ENCODE data around the gene APBA2. TPM values are rescaled to one million over a fixed set of nuclear protein-coding genes. Genes with fewer than 3 reads are reported as not detected.
"Not testable (repeated sequence)": the region's sequence is repeated elsewhere in the genome, so short reads cannot be mapped to it uniquely, and the experiment has no call there.

Gene APBA2
- total RNA-seq, 5 donors from 2014 or later (not counting 1 experiment from before 2014, with no cell fraction given): 78.9 to 118 (median 94.9) TPM

DNA sequence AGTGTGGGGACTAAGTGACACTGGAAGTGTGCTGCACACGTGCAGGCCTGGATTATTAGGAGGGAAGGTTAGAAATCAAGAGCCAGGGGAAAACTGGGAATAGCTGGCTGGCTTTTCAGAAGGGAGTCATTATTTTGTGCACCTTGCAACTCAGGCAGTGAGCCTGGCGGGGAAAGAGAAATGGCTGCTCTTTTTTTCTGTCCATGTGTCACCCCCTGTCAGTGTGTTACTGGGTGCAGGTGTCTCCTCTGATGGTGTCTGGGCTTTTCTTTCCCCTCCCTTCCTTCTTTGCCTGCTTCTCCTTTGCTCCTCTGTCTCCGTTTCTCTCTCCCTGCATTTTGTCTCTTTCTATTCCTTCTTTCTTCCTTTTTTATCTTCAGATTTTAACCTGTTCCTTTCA lies 130.7 kb downstream of the APBA2 start:
- Mint-ChIP-seq H3K27me3 (no peaks in the 10 kb centered on the region), H3K4me1 (peaks cover 50 to 61% (median 56%) of the 10 kb centered on the region in 3 donors), H3K36me3 (peaks cover 23% of the 10 kb centered on the region), H3K9me3 (no peaks in the 10 kb centered on the region), H3K4me3 (no peak overlapping the region), H3K27ac (no peak overlapping the region)
- H3K4me1 ChIP-seq (ENCODE audit: control insufficient read depth in 1 of 2, extremely low read depth in 1 of 2, insufficient read depth in 2 of 2, low read length in 2 of 2): peaks cover 0 to 7% of the 10 kb centered on the region in 2 experiments
- no peaks in the 10 kb centered on the region for H3K27me3 ChIP-seq (replicated peaks in 1 of 2; ENCODE audit: control insufficient read depth in 2 of 2, extremely low read depth in 1 of 2, insufficient read depth in 2 of 2, low read length in 1 of 2)
- no peaks in the 10 kb centered on the region for H3K9me3 ChIP-seq
- no peak overlapping the region for H3K4me3 ChIP-seq (ENCODE audit: control insufficient read depth in 1 of 2, extremely low read depth in 1 of 2, low read length in 1 of 2)
- ChIA-PET POLR2A (no interaction called here), CTCF (no interaction called here)
- H3K36me3 ChIP-seq (ENCODE audit: control insufficient read depth in 2 of 2, extremely low read depth in 1 of 2, insufficient read depth in 1 of 2, low read length in 1 of 2): peaks cover 0 to 2% of the 10 kb centered on the region in 2 donors
- ATAC-seq (replicated peaks in 1 of 4): no peak
- WGBS (ENCODE audit: insufficient coverage): 89% methylated on average over 1 of the region's 3 CpGs
- no peak for DNase-seq
- no peak overlapping the region for H3K27ac ChIP-seq (ENCODE audit: low read length)

DNA sequence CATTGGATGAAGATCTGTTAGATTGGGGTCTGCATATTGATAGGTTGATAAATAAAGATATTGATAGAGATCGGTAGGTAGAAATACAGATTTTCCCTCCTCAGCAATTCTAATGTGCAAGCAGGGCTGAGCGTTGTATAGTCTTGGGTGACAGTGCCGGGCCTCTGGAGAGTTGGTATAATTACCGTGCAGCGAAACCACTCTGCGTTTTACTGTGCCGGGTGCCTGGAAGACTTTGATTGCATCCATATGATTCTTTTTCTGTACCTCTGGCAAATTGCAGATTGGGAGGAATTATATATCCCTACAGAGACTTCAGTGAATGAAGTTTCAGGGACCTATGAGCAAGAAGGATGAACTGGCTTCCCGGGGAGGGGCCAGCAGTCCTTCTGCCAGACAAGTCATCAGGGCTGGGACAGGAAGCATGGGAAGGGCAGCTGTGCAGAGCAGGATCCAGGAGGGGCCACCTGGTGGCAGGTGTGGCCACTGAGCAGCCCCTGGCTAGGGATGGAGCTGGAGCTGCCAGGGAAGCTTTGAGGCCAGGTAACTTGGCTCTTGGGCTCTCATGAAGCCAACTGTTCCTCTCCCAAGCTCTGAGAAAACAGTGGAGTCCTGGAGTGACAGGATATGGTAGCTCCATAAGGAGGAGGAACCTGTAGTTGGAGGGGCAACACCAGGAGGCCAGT lies 132.5 kb downstream of the APBA2 start:
- Mint-ChIP-seq H3K27me3 (no peaks in the 10 kb centered on the region), H3K36me3 (peaks cover 24% of the 10 kb centered on the region), H3K9me3 (no peaks in the 10 kb centered on the region), H3K4me1 (peaks cover 47 to 53% (median 47%) of the 10 kb centered on the region in 3 donors), H3K27ac (no peak overlapping the region), H3K4me3 (no peak overlapping the region)
- ChIA-PET POLR2A (no interaction called here), CTCF (no interaction called here)
- ATAC-seq (replicated peaks in 1 of 4) (peak in 1 of 4 experiments; percentile 23), DNase-seq (no peak)
- H3K4me3 ChIP-seq (ENCODE audit: control insufficient read depth in 1 of 2, extremely low read depth in 1 of 2, low read length in 1 of 2): no peak overlapping the region
- peaks cover 0 to 7% of the 10 kb centered on the region in 2 experiments for H3K4me1 ChIP-seq (ENCODE audit: control insufficient read depth in 1 of 2, extremely low read depth in 1 of 2, insufficient read depth in 2 of 2, low read length in 2 of 2)
- peaks cover 0 to 2% of the 10 kb centered on the region in 2 donors for H3K36me3 ChIP-seq (ENCODE audit: control insufficient read depth in 2 of 2, extremely low read depth in 1 of 2, insufficient read depth in 1 of 2, low read length in 1 of 2)
- no peaks in the 10 kb centered on the region for H3K9me3 ChIP-seq
- WGBS (ENCODE audit: insufficient coverage): 100% methylated on average over 1 of the region's 8 CpGs
- no peak overlapping the region for H3K27ac ChIP-seq (ENCODE audit: low read length)
- no peaks in the 10 kb centered on the region for H3K27me3 ChIP-seq (replicated peaks in 1 of 2; ENCODE audit: control insufficient read depth in 2 of 2, extremely low read depth in 1 of 2, insufficient read depth in 2 of 2, low read length in 1 of 2)

DNA sequence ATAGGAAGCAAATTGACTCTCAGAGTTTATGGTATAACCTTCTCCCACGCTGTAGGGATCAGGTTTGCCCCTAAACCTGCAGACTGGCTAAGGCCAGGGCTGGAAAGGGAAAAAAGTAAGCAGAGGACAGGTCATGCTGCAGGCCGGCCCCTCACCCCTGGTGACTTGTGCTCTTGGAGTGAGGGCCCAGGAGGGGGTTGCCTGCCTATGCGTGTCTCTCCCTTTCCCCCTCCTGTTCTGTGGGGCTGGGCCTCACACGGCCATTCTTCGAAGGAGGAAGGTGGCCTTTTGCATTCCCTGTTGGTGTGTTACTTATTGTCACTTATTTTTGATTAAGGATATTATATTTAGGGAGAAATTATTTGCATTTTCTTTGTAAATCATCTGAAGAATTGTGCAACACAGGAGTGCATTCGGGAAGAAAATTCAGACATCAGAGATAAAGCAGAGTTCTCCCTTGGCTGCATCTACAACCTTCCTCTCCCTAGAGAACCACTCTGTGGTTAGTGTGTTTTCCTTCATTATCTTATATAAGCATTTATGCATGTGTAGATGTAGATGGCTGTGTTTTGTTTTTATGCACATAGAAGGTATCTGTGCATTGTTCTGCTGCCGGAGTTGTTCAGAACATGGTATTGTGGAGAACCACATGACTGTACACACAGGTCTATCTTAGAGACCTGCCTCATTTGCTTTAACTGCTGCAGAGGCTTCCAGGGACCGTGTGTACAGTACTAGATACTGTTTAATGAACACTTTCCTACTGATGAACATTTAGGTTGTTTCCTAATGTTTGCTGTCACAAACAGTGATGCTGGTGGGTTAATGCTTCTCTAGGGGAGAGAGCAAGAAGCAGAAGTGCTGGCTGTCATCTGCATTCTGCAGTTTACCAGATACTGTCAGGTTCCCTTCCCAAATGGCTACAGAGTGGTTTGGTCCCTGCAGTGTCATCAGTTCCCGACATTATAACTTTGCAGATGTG lies 133.5 kb downstream of the APBA2 start:
- H3K27ac ChIP-seq (ENCODE audit: low read length): no peak overlapping the region
- Mint-ChIP-seq H3K9me3 (no peaks in the 10 kb centered on the region), H3K27me3 (no peaks in the 10 kb centered on the region), H3K4me1 (peaks cover 40 to 47% (median 46%) of the 10 kb centered on the region in 3 donors), H3K27ac (no peak overlapping the region), H3K4me3 (no peak overlapping the region), H3K36me3 (peaks cover 21% of the 10 kb centered on the region)
- no peak overlapping the region for H3K4me3 ChIP-seq (ENCODE audit: control insufficient read depth in 1 of 2, extremely low read depth in 1 of 2, low read length in 1 of 2)
- CTCF ChIA-PET: interaction anchor here (0.6 to 0.7 kb wide), 3 partner anchors 27 to 112 kb away, joined by 3 to 4 read pairs (median 3); no protein-coding TSS in a partner anchor
- WGBS (ENCODE audit: insufficient coverage): 76% methylated on average over 3 of the region's 9 CpGs
- POLR2A ChIA-PET: interaction anchor here in 1 of 2 donors (0.6 to 0.7 kb wide), 2 partner anchors 38 to 751 kb away, joined by 6 to 10 read pairs; no protein-coding TSS in a partner anchor
- no peak for DNase-seq
- peaks cover 0 to 2% of the 10 kb centered on the region in 2 donors for H3K36me3 ChIP-seq (ENCODE audit: control insufficient read depth in 2 of 2, extremely low read depth in 1 of 2, insufficient read depth in 1 of 2, low read length in 1 of 2)
- H3K9me3 ChIP-seq: no peaks in the 10 kb centered on the region
- ATAC-seq (replicated peaks in 1 of 4): no peak
- H3K4me1 ChIP-seq (ENCODE audit: control insufficient read depth in 1 of 2, extremely low read depth in 1 of 2, insufficient read depth in 2 of 2, low read length in 2 of 2): peaks cover 0 to 7% of the 10 kb centered on the region in 2 experiments
- H3K27me3 ChIP-seq (replicated peaks in 1 of 2; ENCODE audit: control insufficient read depth in 2 of 2, extremely low read depth in 1 of 2, insufficient read depth in 2 of 2, low read length in 1 of 2): no peaks in the 10 kb centered on the region

DNA sequence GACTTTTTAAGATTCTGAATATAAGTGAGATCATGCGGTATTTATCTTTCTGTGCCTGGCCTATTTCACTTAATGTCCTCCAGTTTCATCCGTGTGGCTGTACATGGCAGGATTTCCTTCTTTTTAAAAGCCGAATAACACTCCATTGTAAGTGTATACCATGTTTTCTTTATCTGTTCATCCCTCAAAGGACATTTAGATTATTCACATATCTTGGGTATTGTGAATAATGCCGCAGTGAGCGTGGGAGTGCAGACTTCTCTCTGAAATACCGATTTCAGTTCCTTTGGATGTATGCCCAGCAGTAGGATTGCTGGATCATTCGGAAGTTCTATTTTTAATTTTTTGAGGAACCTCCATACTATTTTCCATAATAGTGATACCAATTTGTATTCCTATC lies 136.1 kb downstream of the APBA2 start:
- POLR2A ChIA-PET: no interaction called here
- DNase-seq (no peak), ATAC-seq (replicated peaks in 1 of 4) (no peak)
- WGBS (ENCODE audit: insufficient coverage): no CpG with 5 or more reads among the region's 7 CpGs
- H3K4me3 ChIP-seq (ENCODE audit: control insufficient read depth in 1 of 2, extremely low read depth in 1 of 2, low read length in 1 of 2): no peak overlapping the region
- H3K27me3 ChIP-seq (replicated peaks in 1 of 2; ENCODE audit: control insufficient read depth in 2 of 2, extremely low read depth in 1 of 2, insufficient read depth in 2 of 2, low read length in 1 of 2): no peaks in the 10 kb centered on the region
- Mint-ChIP-seq H3K36me3 (peaks cover 8% of the 10 kb centered on the region), H3K9me3 (no peaks in the 10 kb centered on the region), H3K4me3 (no peak overlapping the region), H3K27ac (no peak overlapping the region), H3K27me3 (no peaks in the 10 kb centered on the region), H3K4me1 (peaks cover 40 to 46% (median 41%) of the 10 kb centered on the region in 3 donors)
- peaks cover 0 to 2% of the 10 kb centered on the region in 2 donors for H3K36me3 ChIP-seq (ENCODE audit: control insufficient read depth in 2 of 2, extremely low read depth in 1 of 2, insufficient read depth in 1 of 2, low read length in 1 of 2)
- no peak overlapping the region for H3K27ac ChIP-seq (ENCODE audit: low read length)
- H3K4me1 ChIP-seq (ENCODE audit: control insufficient read depth in 1 of 2, extremely low read depth in 1 of 2, insufficient read depth in 2 of 2, low read length in 2 of 2): peaks cover 0 to 7% of the 10 kb centered on the region in 2 experiments
- no peaks in the 10 kb centered on the region for H3K9me3 ChIP-seq
- CTCF ChIA-PET: no interaction called here

DNA sequence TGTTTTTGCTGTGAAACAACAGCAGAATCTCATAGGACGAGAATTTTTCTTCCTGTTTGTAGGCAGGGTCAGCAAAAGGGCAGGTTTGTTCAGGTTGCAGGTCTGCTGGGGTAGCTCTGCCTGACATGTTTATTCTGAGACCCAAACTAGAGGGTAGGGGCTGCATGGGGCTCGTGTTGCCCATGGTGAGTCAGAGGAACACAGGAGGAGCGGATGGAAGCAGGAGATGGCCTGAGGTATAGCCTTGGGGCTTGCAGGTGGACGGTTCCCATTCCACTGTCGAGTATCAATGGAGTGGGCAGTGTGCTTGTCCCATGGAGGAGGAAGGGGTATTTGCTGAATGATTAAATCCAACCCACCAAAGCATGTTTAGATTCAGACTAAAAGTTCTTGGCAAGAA lies 138.9 kb downstream of the APBA2 start:
- H3K27ac Mint-ChIP-seq: no peak overlapping the region
- Histone ChIP-seq H3K4me3 (ENCODE audit: control insufficient read depth in 1 of 2, extremely low read depth in 1 of 2, low read length in 1 of 2) (no peak overlapping the region), H3K36me3 (ENCODE audit: control insufficient read depth in 2 of 2, extremely low read depth in 1 of 2, insufficient read depth in 1 of 2, low read length in 1 of 2) (peaks cover 0 to 1% of the 10 kb centered on the region in 2 donors), H3K9me3 (no peaks in the 10 kb centered on the region), H3K4me1 (ENCODE audit: control insufficient read depth in 1 of 2, extremely low read depth in 1 of 2, insufficient read depth in 2 of 2, low read length in 2 of 2) (peaks cover 0 to 1% of the 10 kb centered on the region in 2 experiments), H3K27me3 (replicated peaks in 1 of 2; ENCODE audit: control insufficient read depth in 2 of 2, extremely low read depth in 1 of 2, insufficient read depth in 2 of 2, low read length in 1 of 2) (no peaks in the 10 kb centered on the region), H3K27ac (ENCODE audit: low read length) (no peak overlapping the region)
- peaks cover 0 to 2% (median 0%) of the 10 kb centered on the region in 3 donors for H3K9me3 Mint-ChIP-seq
- H3K27me3 Mint-ChIP-seq: no peaks in the 10 kb centered on the region
- POLR2A ChIA-PET: no interaction called here
- peaks cover 18% of the 10 kb centered on the region for H3K36me3 Mint-ChIP-seq
- WGBS (ENCODE audit: insufficient coverage): 63% methylated on average over 1 of the region's 5 CpGs
- ATAC-seq (replicated peaks in 1 of 4) (no peak), DNase-seq (no peak)
- peaks cover 32 to 48% (median 38%) of the 10 kb centered on the region in 3 donors for H3K4me1 Mint-ChIP-seq
- CTCF ChIA-PET: no interaction called here
- no peak overlapping the region for H3K4me3 Mint-ChIP-seq

DNA sequence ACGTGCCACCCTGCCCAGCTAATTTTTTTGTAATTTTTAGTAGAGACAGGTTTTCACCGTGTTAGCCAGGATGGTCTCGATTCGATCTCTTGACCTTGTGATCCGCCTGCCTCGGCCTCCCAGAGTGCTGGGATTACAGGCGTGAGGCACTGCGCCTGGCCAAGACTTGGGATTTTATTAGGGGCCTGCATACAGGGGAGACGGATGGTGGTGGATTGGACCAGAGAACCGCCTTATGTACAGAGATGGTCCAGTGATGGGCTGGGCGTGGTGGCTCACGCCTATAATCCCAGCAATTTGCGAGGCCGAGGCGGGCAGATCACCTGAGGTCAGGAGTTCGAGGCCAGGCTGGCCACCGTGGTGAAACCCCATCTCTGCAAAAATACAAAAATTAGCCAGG lies 139.6 kb downstream of the APBA2 start:
- H3K4me1 ChIP-seq (ENCODE audit: control insufficient read depth in 1 of 2, extremely low read depth in 1 of 2, insufficient read depth in 2 of 2, low read length in 2 of 2); H3K27me3 ChIP-seq (replicated peaks in 1 of 2; ENCODE audit: control insufficient read depth in 2 of 2, extremely low read depth in 1 of 2, insufficient read depth in 2 of 2, low read length in 1 of 2); CTCF ChIA-PET; H3K36me3 ChIP-seq (ENCODE audit: control insufficient read depth in 2 of 2, extremely low read depth in 1 of 2, insufficient read depth in 1 of 2, low read length in 1 of 2); H3K27ac ChIP-seq (ENCODE audit: low read length); H3K4me3 Mint-ChIP-seq; H3K9me3 Mint-ChIP-seq; H3K9me3 ChIP-seq; ATAC-seq (replicated peaks in 1 of 4); DNase-seq; H3K27ac Mint-ChIP-seq; H3K27me3 Mint-ChIP-seq; POLR2A ChIA-PET; H3K4me3 ChIP-seq (ENCODE audit: control insufficient read depth in 1 of 2, extremely low read depth in 1 of 2, low read length in 1 of 2): not testable (repeated sequence)
- 94% methylated on average over 10 of the region's 17 CpGs for whole genome bisulfite sequencing (ENCODE audit: insufficient coverage)
- peaks cover 27 to 45% (median 36%) of the 10 kb centered on the region in 3 donors for H3K4me1 Mint-ChIP-seq
- H3K36me3 Mint-ChIP-seq: peaks cover 18% of the 10 kb centered on the region
